SK-N-MC (cell line): ENCODE results near the gene PTPN4.

Experiments
- EZH2 ChIP-seq: fragments of 200-600 bp; sonication (generic); IDR thresholded peaks from one replicate; pipeline ENCODE4 v1.6.1; 2017; ENCODE audit warnings: antibody characterized with exemption
- FOXP2 ChIP-seq: optimal IDR thresholded peaks from 2 replicates; pipeline ENCODE3; 2011; ENCODE audit warnings: mild to moderate bottlenecking, moderate library complexity; ENCODE audit not compliant: insufficient read depth; ENCODE audit errors: extremely low read length, control extremely low read depth
- POLR2AphosphoS5 ChIP-seq: IDR thresholded peaks from 2 replicates; pipeline ENCODE4 v1.6.1; 2012; ENCODE audit warnings: mild to moderate bottlenecking, low read depth, low read length, borderline replicate concordance

DNA sequence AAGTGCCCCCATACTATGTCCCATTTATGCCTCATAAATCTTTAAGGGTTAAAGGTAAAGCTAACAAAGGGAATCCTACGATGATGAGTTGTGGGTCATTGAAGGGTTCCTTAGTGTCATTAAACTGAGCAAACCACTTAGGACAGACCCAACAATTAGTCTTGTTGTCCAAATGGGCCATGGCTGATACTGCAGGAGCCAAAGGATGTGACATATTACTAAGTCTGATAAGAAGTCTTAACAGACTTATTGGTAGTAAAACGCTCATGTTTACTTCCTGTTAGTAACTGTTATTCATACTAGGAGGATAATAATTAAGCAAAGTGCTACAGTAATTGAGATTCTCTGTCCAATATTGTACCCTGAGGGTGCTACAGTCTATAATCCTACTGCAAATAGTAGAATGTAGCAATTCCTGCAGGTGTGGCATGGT lies 96.8 kb downstream of the PTPN4 start:
- TF ChIP-seq EZH2 (no peak), POLR2AphosphoS5 (no peak), FOXP2 (no peak)
